GM12874 (cell line): ENCODE results near the gene MPZL1.

Source experiments
- CTCF ChIP-seq: IDR thresholded peaks from 2 replicates; pipeline ENCODE4 v1.5.1; 2011; ENCODE audit warnings: low read depth, mild to moderate bottlenecking, control low read depth, low read length, moderate library complexity; ENCODE audit not compliant: insufficient read depth

Gene MPZL1

GRCh38 chr1:167695756-167696561 lies 25.8 kb upstream of the MPZL1 start:
- no peak for TF ChIP-seq CTCF

GRCh38 chr1:167697667-167698141 lies 24.1 kb upstream of the MPZL1 start:
- no peak for TF ChIP-seq CTCF

GRCh38 chr1:167698313-167698712 lies 23.5 kb upstream of the MPZL1 start:
- no peak for TF ChIP-seq CTCF

- TF ChIP-seq CTCF, result no peak
These were observed 20.3 kb upstream of the MPZL1 start for GRCh38 chr1:167701510-167701909.

- TF ChIP-seq CTCF, result no peak
These were observed 18.2 kb upstream of the MPZL1 start for GRCh38 chr1:167703557-167703956.

- no peak for TF ChIP-seq CTCF
These were observed 17.1 kb upstream of the MPZL1 start for GRCh38 chr1:167704715-167705114.

- TF ChIP-seq CTCF, result no peak
These were observed 16.5 kb upstream of the MPZL1 start for GRCh38 chr1:167705250-167705649.
